Bronchial epithelial cell (primary cell): ENCODE results near the gene FANCM. TPM values are rescaled to one million over a fixed set of nuclear protein-coding genes. Genes with fewer than 3 reads are reported as not detected.

ENCODE experiments used
- DNase-seq: peaks from one replicate; pipeline ENCODE4 v3.0.0-alpha.2; 2010; ENCODE audit warnings: low read depth
- FAIRE-seq: peaks from 2 replicates; lab custom pipeline; 2011; peaks lifted over from hg19 to GRCh38; lab: Jason Lieb, UNC
- H3K27me3 ChIP-seq: 2 replicates; pipeline ENCODE4 v1.5.1; 2011; ENCODE audit warnings: low read length; ENCODE audit not compliant: control insufficient read depth, insufficient read depth
- H3K36me3 ChIP-seq: 2 replicates; pipeline ENCODE4 v1.5.1; 2011; ENCODE audit warnings: low read length; ENCODE audit not compliant: control insufficient read depth, insufficient read depth
- H3K4me3 ChIP-seq: 2 replicates; pipeline ENCODE4 v1.5.1; 2011; ENCODE audit warnings: mild to moderate bottlenecking, low read depth, low read length, control low read depth
- total RNA-seq: library from RNA; depleted of rRNA; stranded (reverse); fragments of >200 nt; gene quantifications from 2 replicates; pipeline ENCODE4 v1.2.1, GENCODE V29; 2014
- TF ChIP-seq, protein P1 (sequence below): IDR thresholded peaks from 2 replicates; pipeline ENCODE4 v1.5.1; 2011; ENCODE audit warnings: mild to moderate bottlenecking, moderate library complexity, low read length, control low read depth, inconsistent platforms; ENCODE audit not compliant: insufficient read depth, severe bottlenecking

The FANCM gene
- total RNA-seq, 1 donor from 2014 or later: 2.9 TPM

DNA sequence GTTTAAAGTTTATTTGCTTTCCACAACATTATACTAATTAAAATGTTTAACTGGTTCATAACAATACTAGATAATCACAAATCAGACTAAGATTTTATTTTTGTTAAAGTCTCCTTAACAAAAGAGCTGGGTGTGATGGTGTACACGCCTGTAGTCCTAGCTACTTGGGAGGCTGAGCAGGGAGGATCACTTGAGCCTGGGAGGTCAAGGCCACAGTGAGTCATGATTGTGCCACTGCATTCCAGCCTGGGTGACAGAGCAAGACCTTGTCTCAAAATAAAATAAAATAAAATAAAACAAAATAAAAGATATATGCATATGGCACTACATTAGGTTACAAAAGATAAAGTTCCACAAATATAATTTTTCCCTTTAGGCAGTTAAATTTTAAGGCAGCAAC is 111.7 kb downstream of the FANCM start:
- Histone ChIP-seq H3K36me3 (no peaks in the 10 kb centered on the region), H3K4me3 (no peak overlapping the region), H3K27me3 (no peaks in the 10 kb centered on the region)
- DNase-seq: no peak
- FAIRE-seq: no peak
- TF ChIP-seq, protein P1, sequence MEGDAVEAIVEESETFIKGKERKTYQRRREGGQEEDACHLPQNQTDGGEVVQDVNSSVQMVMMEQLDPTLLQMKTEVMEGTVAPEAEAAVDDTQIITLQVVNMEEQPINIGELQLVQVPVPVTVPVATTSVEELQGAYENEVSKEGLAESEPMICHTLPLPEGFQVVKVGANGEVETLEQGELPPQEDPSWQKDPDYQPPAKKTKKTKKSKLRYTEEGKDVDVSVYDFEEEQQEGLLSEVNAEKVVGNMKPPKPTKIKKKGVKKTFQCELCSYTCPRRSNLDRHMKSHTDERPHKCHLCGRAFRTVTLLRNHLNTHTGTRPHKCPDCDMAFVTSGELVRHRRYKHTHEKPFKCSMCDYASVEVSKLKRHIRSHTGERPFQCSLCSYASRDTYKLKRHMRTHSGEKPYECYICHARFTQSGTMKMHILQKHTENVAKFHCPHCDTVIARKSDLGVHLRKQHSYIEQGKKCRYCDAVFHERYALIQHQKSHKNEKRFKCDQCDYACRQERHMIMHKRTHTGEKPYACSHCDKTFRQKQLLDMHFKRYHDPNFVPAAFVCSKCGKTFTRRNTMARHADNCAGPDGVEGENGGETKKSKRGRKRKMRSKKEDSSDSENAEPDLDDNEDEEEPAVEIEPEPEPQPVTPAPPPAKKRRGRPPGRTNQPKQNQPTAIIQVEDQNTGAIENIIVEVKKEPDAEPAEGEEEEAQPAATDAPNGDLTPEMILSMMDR: no peak

DNA sequence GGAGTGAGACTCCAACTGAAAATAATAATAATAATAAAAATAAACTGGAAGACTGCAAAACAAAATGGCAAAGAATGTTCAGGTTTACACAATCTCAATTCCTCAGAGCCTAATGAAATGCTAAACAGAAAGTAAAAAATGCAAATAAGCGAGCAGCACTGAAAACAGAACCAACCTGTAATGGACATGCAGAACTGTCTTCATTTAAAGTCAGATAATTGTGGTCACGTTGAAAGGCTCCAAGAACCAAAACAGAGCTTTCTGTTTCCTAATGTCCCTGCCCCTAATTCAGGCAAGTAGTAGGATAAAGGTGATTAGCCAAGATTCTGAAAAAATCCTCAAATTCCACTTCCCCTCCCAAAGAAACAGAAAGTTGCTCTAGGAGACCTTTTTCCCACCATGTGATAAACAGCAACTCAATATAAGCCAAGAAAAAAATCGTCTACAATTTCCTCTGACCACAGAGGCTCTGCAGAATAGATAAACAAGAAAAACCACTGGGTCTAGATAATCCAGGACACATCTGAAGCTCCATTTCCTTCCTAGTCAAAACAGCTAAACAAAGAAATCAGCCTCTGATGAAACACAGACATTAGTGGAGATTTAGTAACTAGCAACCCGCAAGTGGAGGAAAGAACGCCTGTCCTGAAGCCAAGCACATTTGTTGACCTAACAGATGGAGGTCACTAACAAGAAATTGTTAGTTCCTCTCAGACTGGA is 114.3 kb downstream of the FANCM start:
- H3K27me3 ChIP-seq: no peaks in the 10 kb centered on the region
- no peak for FAIRE-seq
- TF ChIP-seq, protein P1: no peak
- no peak for DNase-seq
- H3K4me3 ChIP-seq: no peak overlapping the region
- no peaks in the 10 kb centered on the region for H3K36me3 ChIP-seq

Other genes starting within 250 kb of the FANCM start
- gene KLHL28, start 174.0 kb upstream of the FANCM start, total RNA-seq: 13.4 and 14.0 TPM in 2 replicates
- 7.4 and 9.0 TPM in 2 replicates for gene TOGARAM1, start 173.7 kb upstream of the FANCM start, total RNA-seq
- gene PRPF39, start 51.8 kb upstream of the FANCM start, total RNA-seq: 23.4 and 26.9 TPM in 2 replicates
- gene FKBP3, start 1.4 kb upstream of the FANCM start, total RNA-seq: 14.0 and 27.9 TPM in 2 replicates
- 7.6 and 9.2 TPM in 2 replicates for gene MIS18BP1, start 117.3 kb downstream of the FANCM start, total RNA-seq